Pancreas (tissue), 10 donors: Measurements from ENCODE around the gene YKT6. TPM values are rescaled to one million over a fixed set of nuclear protein-coding genes. Genes with fewer than 3 reads are reported as not detected.

Source experiments
- ATAC-seq, 4 donors: fragments of 200-7000 bp; cut with Tn5 transposase; one replicate each; pipeline versions ENCODE4 v1.8.0 to v1.9.1; 2020; ENCODE audit warnings: mild to moderate bottlenecking in 4 of 4, moderate library complexity in 4 of 4
- DNase-seq, 6 donors: peaks; one replicate each; pipeline ENCODE4 v3.0.0-alpha.2; 2020
- FAIRE-seq: peaks from 2 replicates; lab custom pipeline; 2012; peaks lifted over from hg19 to GRCh38; lab: Jason Lieb, UNC
- H3K27ac ChIP-seq, 4 donors: fragments of 200-600 bp; sonication (generic); 1 replicate in 3 of 4; 2 replicates in 1 of 4; pipeline versions ENCODE4 v1.5.0 to v1.8.0; 2020
- H3K27me3 ChIP-seq, 4 donors: fragments of 200-600 bp; one replicate each; pipeline ENCODE4 v1.8.0; 2021
- H3K36me3 ChIP-seq, 3 donors: fragments of 200-600 bp; sonication (generic) in 1 of 3; one replicate each; pipeline versions ENCODE4 v1.5.0 to v1.8.0; 2020 to 2021
- H3K4me1 ChIP-seq, 3 donors: fragments of 200-600 bp; one replicate each; pipeline ENCODE4 v1.8.0; 2021
- H3K4me3 ChIP-seq, 4 donors: fragments of 200-600 bp; sonication (generic) in 2 of 4; one replicate each; pipeline versions ENCODE4 v1.5.0 to v1.8.0; 2020 to 2021
- H3K9me3 ChIP-seq, 4 donors: fragments of 200-600 bp; one replicate each; pipeline ENCODE4 v1.8.0; 2021
- CTCF ChIP-seq, 4 donors: fragments of 200-600 bp; sonication (generic) in 3 of 4; IDR thresholded peaks; one replicate each; pipeline versions ENCODE4 v1.5.0 to v1.8.0; 2021; ENCODE audit warnings: antibody characterized with exemption in 4 of 4
- WGBS, 2 donors: extraction: QIAGEN DNeasy Blood & Tissue Kit; methylation state at CpG; one replicate each; pipeline ENCODE4 v1.1.7; 2013; 5-methylcytosine and 5-hydroxymethylcytosine counted together
- intact Hi-C, 3 donors: fragments of 100-400 bp; cut with DNase I; formaldehyde crosslinking; loops; one replicate each; pipeline versions ENCODE4 v1.11.1 to v1.14.2; 2022
- polyA plus RNA-seq, 2 donors: library from polyadenylated mRNA; stranded (reverse); fragments of 200-250 nt; gene quantifications; one replicate each; pipeline ENCODE4 v1.2.3, GENCODE V29; 2013
- total RNA-seq, 6 donors: library from RNA; stranded (reverse); fragmentation: NEBNext Ultra II Directional in 4 of 6; extraction: Animal tissue kit (Norgen Biotek cat#: 25700) in 4 of 6; gene quantifications; one replicate each; pipeline versions ENCODE4 v1.2.1 to v1.2.4, GENCODE V29; 2021 to 2023
- donor health status: healthy with polysubstance abuse.
- donor health status: DM: no; HTN: no; CAD: no; lungs with moderate emphysema.
- donor health status: DM: no; HTN: no; CAD: no.
- donor health status: control.
- donor health status: control.
- donor health status: Bipolar disorder and iron deficiency.
- donor health status: DM: yes; HTN: yes; CAD: no.
- donor health status: DM: no; HTN: no; CAD: no.
- donor health status: DM: no; HTN: no; CAD: no.
- donor health status: DM: yes; HTN: yes; CAD: no.

Gene YKT6
- total and polyA plus RNA-seq, 8 donors: 27.7 to 48.7 (median 37.0) TPM

- peak in 3 of 4 donors; percentile 21 to 67 (median 50) for ATAC-seq
- no peak overlapping the region for H3K27ac ChIP-seq
- no peak for DNase-seq
- no peak for FAIRE-seq
- H3K36me3 ChIP-seq: no peaks in the 10 kb centered on the region
- TF ChIP-seq CTCF (IDR thresholded peaks at IDR 0.05): no peak
- intact Hi-C loops: no loop called here
- no peaks in the 10 kb centered on the region for H3K27me3 ChIP-seq
- no peak overlapping the region for H3K4me3 ChIP-seq
- no peaks in the 10 kb centered on the region for H3K9me3 ChIP-seq
- WGBS, 2 donors: 71 to 78% methylated on average over 16 of the region's 16 CpGs
- no peaks in the 10 kb centered on the region for H3K4me1 ChIP-seq
These were observed 16.4 kb upstream of the YKT6 start for GRCh38 chr7:44184206-44184872.

- Histone ChIP-seq H3K27ac (no peak overlapping the region), H3K27me3 (no peaks in the 10 kb centered on the region), H3K4me1 (no peaks in the 10 kb centered on the region), H3K4me3 (no peak overlapping the region), H3K36me3 (no peaks in the 10 kb centered on the region), H3K9me3 (no peaks in the 10 kb centered on the region)
- DNase-seq: no peak
- no peak for FAIRE-seq
- no peak for ATAC-seq
- TF ChIP-seq CTCF (IDR thresholded peaks at IDR 0.05): no peak
- WGBS, 2 donors: 81 to 83% methylated on average over 2 of the region's 2 CpGs
- intact Hi-C loops: no loop called here
These were observed 15.8 kb upstream of the YKT6 start for GRCh38 chr7:44184873-44185446.

GRCh38 chr7:44185729-44186128 lies 15.0 kb upstream of the YKT6 start:
- Histone ChIP-seq H3K27ac (no peak overlapping the region), H3K9me3 (no peaks in the 10 kb centered on the region), H3K27me3 (no peaks in the 10 kb centered on the region), H3K36me3 (no peaks in the 10 kb centered on the region), H3K4me1 (no peaks in the 10 kb centered on the region), H3K4me3 (no peak overlapping the region)
- FAIRE-seq: no peak
- WGBS, 2 donors: 64 to 67% methylated on average over 5 of the region's 5 CpGs
- intact Hi-C loops: no loop called here
- peak in 1 of 6 donors; percentile 60 for DNase-seq
- no peak for TF ChIP-seq CTCF (IDR thresholded peaks at IDR 0.05)
- ATAC-seq: peak in 2 of 4 donors; percentile 7 to 25

- Histone ChIP-seq H3K9me3 (no peaks in the 10 kb centered on the region), H3K4me3 (no peak overlapping the region), H3K36me3 (no peaks in the 10 kb centered on the region), H3K4me1 (no peaks in the 10 kb centered on the region), H3K27ac (no peak overlapping the region), H3K27me3 (no peaks in the 10 kb centered on the region)
- FAIRE-seq (no peak), DNase-seq (no peak), ATAC-seq (no peak)
- intact Hi-C loops: no loop called here
- TF ChIP-seq CTCF (IDR thresholded peaks at IDR 0.05): no peak
- 59 to 71% methylated on average over 5 of the region's 5 CpGs for WGBS, 2 donors
These were observed 14.0 kb upstream of the YKT6 start for GRCh38 chr7:44186736-44187135.
